ENCODE data around the gene PUS1. TPM values are rescaled to one million over a fixed set of nuclear protein-coding genes. Genes with fewer than 3 reads are reported as not detected.

PUS1 gene
- total and polyA plus RNA-seq, 9 of the 15 experiments (the other 6 are each of a cell fraction or from before 2014, with no cell fraction given): 1.9 to 90.8 (median 30.0) TPM

- TF ChIP-seq HNRNPH1 (optimal IDR thresholded peaks at IDR 0.05; ENCODE audit: low read depth, low read length): no peak
- TF ChIP-seq ZNF668 (CRISPR knock-in tag; IDR thresholded peaks at IDR 0.05): no peak
- no peak for TF ChIP-seq IRF1 (CRISPR knock-in tag; IDR thresholded peaks at IDR 0.05; ENCODE audit: borderline replicate concordance)
- no peak for TF ChIP-seq ZNF79 (CRISPR knock-in tag; IDR thresholded peaks at IDR 0.05; ENCODE audit: low read depth)
- no peak for TF ChIP-seq CEBPB (tag; IDR thresholded peaks at IDR 0.05)
- no peak for TF ChIP-seq CREB3L1 (IDR thresholded peaks at IDR 0.05; ENCODE audit: borderline replicate concordance, low read depth)
- TF ChIP-seq ZNF644 (tag; IDR thresholded peaks at IDR 0.05; ENCODE audit: low read depth): no peak
- no peak for TF ChIP-seq ZNF699 (CRISPR knock-in tag; IDR thresholded peaks at IDR 0.05; ENCODE audit: insufficient replicate concordance)
- TF ChIP-seq NBN (IDR thresholded peaks at IDR 0.05; ENCODE audit: low read depth): no peak
- no peak for TF ChIP-seq COPS2 (conservative IDR thresholded peaks at IDR 0.05)
- no peak for TF ChIP-seq ZNF184 (CRISPR knock-in tag; IDR thresholded peaks at IDR 0.05)
- no peak for TF ChIP-seq MYBL2 (IDR thresholded peaks at IDR 0.05; ENCODE audit: low read depth)
- TF ChIP-seq MYBL2 (CRISPR knock-in tag; IDR thresholded peaks at IDR 0.05; ENCODE audit: borderline replicate concordance): no peak
- no peak for TF ChIP-seq ZNF140 (CRISPR knock-in tag; IDR thresholded peaks at IDR 0.05)
- no peak for TF ChIP-seq BRD9 (IDR thresholded peaks at IDR 0.05; ENCODE audit: low read depth, partially characterized antibody)
- TF ChIP-seq NFE2L1 (tag; IDR thresholded peaks at IDR 0.05; ENCODE audit: borderline replicate concordance, low read depth): no peak
- no peak for TF ChIP-seq SMAD2 (IDR thresholded peaks at IDR 0.05; ENCODE audit: low read depth, low read length)
- no peak for TF ChIP-seq ARHGAP35 (IDR thresholded peaks at IDR 0.05; ENCODE audit: partially characterized antibody)
- peaks cover 22% of the 10 kb centered on the region for H3K79me2 ChIP-seq (ENCODE audit: control insufficient read depth, insufficient read depth, low read length)
- no peaks in the 10 kb centered on the region for H3K9me1 ChIP-seq (ENCODE audit: control insufficient read depth, insufficient read depth, low read length)
- ChIA-PET CTCF (ENCODE audit: low intra/inter-chr PET ratio) (no interaction called here), POLR2A (interaction anchor here (1.4 kb wide), 1 partner anchor 17 kb away, joined by 4 read pairs; no protein-coding TSS in a partner anchor)
- peaks cover 85% of the 10 kb centered on the region for H3K36me3 ChIP-seq (ENCODE audit: control insufficient read depth, insufficient read depth, low read length)
- peaks cover 4 to 15% of the 10 kb centered on the region in 2 experiments; a peak in 4 of 5 replicates for H3K4me1 ChIP-seq (replicated peaks in 1 of 2; ENCODE audit: control insufficient read depth in 2 of 2, insufficient read depth in 2 of 2, low read length in 2 of 2)
- intact Hi-C loops (cut with micrococcal nuclease): no loop called here
- no peaks in the 10 kb centered on the region for H3K9me3 ChIP-seq (replicated peaks; ENCODE audit: control insufficient read depth, insufficient read depth, low read depth, low read length)
- H2AFZ ChIP-seq (ENCODE audit: low read depth, low read length): no peak overlapping the region
- no TSS peak for BruUV-seq (replicated peaks)
- ATAC-seq: no peak
- DNase-seq (ENCODE audit: extremely low read depth in 1 of 4, low spot score in 3 of 4): no peak
- H3K9ac ChIP-seq (ENCODE audit: insufficient read depth in 1 of 2, low read depth in 2 of 2, low read length in 2 of 2): no peak overlapping the region
- H3K4me3 ChIP-seq: no peak overlapping the region
- H3K27ac ChIP-seq (ENCODE audit: extremely low read depth, low read depth, low read length): no peak overlapping the region
- no peak overlapping the region for H3K4me2 ChIP-seq (ENCODE audit: insufficient read depth, low read length)
- FAIRE-seq: no peak
- H3K27me3 ChIP-seq (ENCODE audit: control insufficient read depth in 2 of 2, insufficient read depth in 2 of 2, low read length in 2 of 2): no peaks in the 10 kb centered on the region
- whole genome bisulfite sequencing (ENCODE audit: insufficient coverage, low coverage, missing lambda C conversion rate): 89% methylated on average over 3 of the region's 6 CpGs
- H4K20me1 ChIP-seq (replicated peaks; ENCODE audit: control insufficient read depth, insufficient read depth, low read length): no peaks in the 10 kb centered on the region
- in situ Hi-C loops (cut with MboI): no loop called here
Observed at GRCh38 chr12:131983554-131983953, 54.5 kb downstream of the PUS1 start.
